SK-N-MC (cell line): Measurements from ENCODE around the gene TIPARP.
"Not testable (repeated sequence)": the region's sequence is repeated elsewhere in the genome, so short reads cannot be mapped to it uniquely, and the experiment has no call there.

Source experiments
- DNase-seq: peaks from one replicate; pipeline ENCODE4 v3.0.0-alpha.2; 2011; ENCODE audit warnings: low read depth, low spot score
- H3K27ac ChIP-seq: fragments of 200-600 bp; sonication (generic); 2 replicates; pipeline ENCODE4 v1.5.1; 2016; ENCODE audit warnings: mixed run types
- H3K36me3 ChIP-seq: fragments of 200-600 bp; sonication (generic); 2 replicates; pipeline ENCODE4 v1.6.1; 2017; ENCODE audit warnings: antibody characterized with exemption, low read length, mixed read lengths; ENCODE audit not compliant: insufficient read depth
- H3K4me3 ChIP-seq: fragments of 200-600 bp; sonication (generic); 2 replicates; pipeline ENCODE4 v1.5.1; 2016
- H3K9ac ChIP-seq: fragments of 200-600 bp; sonication (generic); 2 replicates; pipeline ENCODE4 v1.8.0; 2017; ENCODE audit warnings: mixed run types, mixed read lengths; ENCODE audit not compliant: insufficient read length
- H3K9me3 ChIP-seq: fragments of 200-600 bp; sonication (generic); 2 replicates; pipeline ENCODE4 v1.6.1; 2017; ENCODE audit warnings: low read depth, mild to moderate bottlenecking, antibody characterized with exemption, low read length, moderate library complexity, mixed read lengths
- EZH2 ChIP-seq: fragments of 200-600 bp; sonication (generic); IDR thresholded peaks from one replicate; pipeline ENCODE4 v1.6.1; 2017; ENCODE audit warnings: antibody characterized with exemption
- FOXP2 ChIP-seq: optimal IDR thresholded peaks from 2 replicates; pipeline ENCODE3; 2011; ENCODE audit warnings: mild to moderate bottlenecking, moderate library complexity; ENCODE audit not compliant: insufficient read depth; ENCODE audit errors: extremely low read length, control extremely low read depth
- POLR2AphosphoS5 ChIP-seq: IDR thresholded peaks from 2 replicates; pipeline ENCODE4 v1.6.1; 2012; ENCODE audit warnings: mild to moderate bottlenecking, low read depth, low read length, borderline replicate concordance

Gene TIPARP

GRCh38 chr3:156732261-156732660, 57.9 kb downstream of the TIPARP start:
- Histone ChIP-seq H3K9me3 (no peaks in the 10 kb centered on the region), H3K36me3 (no peaks in the 10 kb centered on the region), H3K27ac (no peak overlapping the region), H3K4me3 (no peak overlapping the region), H3K9ac (no peak overlapping the region)
- DNase-seq = no peak
- TF ChIP-seq POLR2AphosphoS5 = no peak
- no peak for TF ChIP-seq FOXP2
- no peak for TF ChIP-seq EZH2

DNA sequence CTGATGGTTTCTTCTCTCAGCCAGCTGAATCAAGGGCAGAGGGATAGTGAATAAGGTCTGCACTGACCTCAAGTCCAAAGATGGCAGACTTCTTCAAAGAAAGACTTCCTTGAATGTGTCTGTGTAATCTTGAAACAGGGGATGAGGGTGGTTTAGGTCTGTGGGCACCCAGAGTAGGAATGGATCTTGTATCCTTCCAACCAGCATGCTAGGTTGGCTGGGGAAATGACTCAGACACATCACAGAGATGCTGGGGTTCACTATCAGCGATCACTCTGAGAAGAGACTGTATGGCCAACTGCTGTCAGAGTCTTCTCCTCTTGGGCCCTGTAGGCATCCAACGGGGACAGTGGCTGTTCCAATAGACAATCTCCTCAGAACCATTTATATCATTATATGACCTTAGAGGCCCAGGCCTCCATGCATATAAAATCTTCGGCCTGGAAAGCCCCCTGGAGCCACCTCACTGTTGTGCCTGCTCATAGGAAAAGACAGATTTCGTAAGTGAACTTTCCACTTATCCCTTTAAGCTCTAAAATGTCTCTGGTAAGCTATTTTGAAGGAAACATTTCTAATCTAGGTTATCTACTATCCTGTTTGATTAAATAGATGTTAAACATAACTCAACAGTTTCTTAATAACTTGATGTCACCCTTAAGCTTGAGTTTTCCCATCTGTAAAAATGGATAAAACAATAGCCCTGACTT, 58.5 kb downstream of the TIPARP start:
- Histone ChIP-seq H3K9ac (no peak overlapping the region), H3K27ac (no peak overlapping the region), H3K36me3 (no peaks in the 10 kb centered on the region), H3K9me3 (no peaks in the 10 kb centered on the region), H3K4me3 (no peak overlapping the region)
- TF ChIP-seq EZH2 (no peak), FOXP2 (no peak), POLR2AphosphoS5 (no peak)
- DNase-seq = no peak

GRCh38 chr3:156734661-156735060, 60.3 kb downstream of the TIPARP start:
- not testable (repeated sequence) for H3K27ac ChIP-seq, H3K36me3 ChIP-seq, H3K9me3 ChIP-seq, DNase-seq, H3K4me3 ChIP-seq, H3K9ac ChIP-seq

GRCh38 chr3:156735471-156735870, 61.1 kb downstream of the TIPARP start:
- H3K4me3 ChIP-seq = no peak overlapping the region
- no peaks in the 10 kb centered on the region for H3K9me3 ChIP-seq
- H3K27ac ChIP-seq = no peak overlapping the region
- DNase-seq = no peak
- no peak overlapping the region for H3K9ac ChIP-seq
- no peak for TF ChIP-seq FOXP2
- H3K36me3 ChIP-seq = no peaks in the 10 kb centered on the region

GRCh38 chr3:156737049-156737448, 62.7 kb downstream of the TIPARP start:
- H3K27ac ChIP-seq, H3K4me3 ChIP-seq, H3K9ac ChIP-seq, H3K9me3 ChIP-seq, H3K36me3 ChIP-seq, DNase-seq: not testable (repeated sequence)

DNA sequence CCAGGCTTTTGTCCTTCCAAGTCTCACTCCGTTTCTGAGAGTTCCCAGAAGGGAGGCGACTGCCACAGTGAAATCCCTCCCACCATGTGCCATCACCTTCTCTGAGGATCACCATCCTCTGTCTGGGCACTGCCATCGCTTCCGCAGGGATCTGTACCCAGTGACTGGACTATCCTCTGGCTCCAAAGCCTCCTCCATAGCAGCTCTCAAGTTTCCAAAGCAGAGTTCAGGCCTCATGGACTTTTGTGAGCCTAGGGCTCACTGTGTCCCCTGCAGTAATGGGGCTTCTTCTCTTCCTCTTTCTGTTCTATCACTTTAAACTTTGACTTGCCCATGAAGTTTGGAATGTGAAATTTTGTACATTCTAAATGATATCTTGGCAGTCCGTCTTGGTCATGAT, 63.9 kb downstream of the TIPARP start:
- no peak overlapping the region for H3K4me3 ChIP-seq
- no peak for TF ChIP-seq FOXP2
- no peak for TF ChIP-seq EZH2
- TF ChIP-seq POLR2AphosphoS5 = no peak
- H3K36me3 ChIP-seq = no peaks in the 10 kb centered on the region
- H3K9me3 ChIP-seq = no peaks in the 10 kb centered on the region
- no peak overlapping the region for H3K27ac ChIP-seq
- no peak for DNase-seq
- H3K9ac ChIP-seq = no peak overlapping the region

DNA sequence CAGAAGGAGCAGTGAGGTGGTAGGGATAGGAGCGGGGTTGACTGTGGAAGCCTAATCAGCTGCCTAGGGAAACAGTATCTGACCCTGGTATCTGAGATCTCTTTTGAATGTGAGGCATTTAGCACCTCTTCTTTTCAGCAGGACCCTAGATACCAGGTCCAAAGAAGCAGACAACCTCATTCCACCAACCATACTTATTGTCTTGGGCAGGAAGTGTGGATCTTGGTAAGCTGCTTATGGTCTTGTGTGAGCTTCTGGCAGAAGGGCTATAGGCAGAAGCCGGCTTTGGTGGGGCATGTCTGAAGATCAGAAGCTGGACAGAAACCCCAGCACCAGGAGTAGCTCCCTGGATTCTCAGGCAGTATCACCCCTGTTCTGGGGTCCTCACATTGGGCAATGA, 65.6 kb downstream of the TIPARP start:
- Histone ChIP-seq H3K9me3 (no peaks in the 10 kb centered on the region), H3K4me3 (no peak overlapping the region), H3K27ac (no peak overlapping the region), H3K9ac (no peak overlapping the region), H3K36me3 (no peaks in the 10 kb centered on the region)
- DNase-seq = no peak
- TF ChIP-seq FOXP2 (no peak), EZH2 (no peak), POLR2AphosphoS5 (no peak)

DNA sequence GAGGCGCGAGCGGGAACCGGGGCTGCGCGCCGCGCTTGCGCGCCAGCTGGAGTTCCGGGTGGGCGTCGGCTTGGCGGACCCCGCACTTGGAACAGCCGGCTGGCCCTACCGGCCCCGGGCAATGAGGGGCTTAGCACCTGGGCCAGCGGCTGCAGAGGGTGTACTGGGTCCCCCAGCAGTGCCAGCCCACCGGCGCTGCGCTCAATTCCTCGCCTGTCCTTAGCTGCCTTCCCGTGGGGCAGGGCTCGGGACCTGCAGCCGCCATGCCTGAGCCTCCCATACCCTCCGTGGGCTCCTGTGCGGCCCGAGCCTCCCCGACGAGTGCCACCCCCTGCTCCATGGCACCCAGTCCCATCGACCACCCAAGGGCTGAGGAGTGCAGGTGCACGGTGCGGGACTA, 66.2 kb downstream of the TIPARP start:
- not testable (repeated sequence) for H3K27ac ChIP-seq, H3K9ac ChIP-seq, DNase-seq, H3K4me3 ChIP-seq, H3K9me3 ChIP-seq, H3K36me3 ChIP-seq

DNA sequence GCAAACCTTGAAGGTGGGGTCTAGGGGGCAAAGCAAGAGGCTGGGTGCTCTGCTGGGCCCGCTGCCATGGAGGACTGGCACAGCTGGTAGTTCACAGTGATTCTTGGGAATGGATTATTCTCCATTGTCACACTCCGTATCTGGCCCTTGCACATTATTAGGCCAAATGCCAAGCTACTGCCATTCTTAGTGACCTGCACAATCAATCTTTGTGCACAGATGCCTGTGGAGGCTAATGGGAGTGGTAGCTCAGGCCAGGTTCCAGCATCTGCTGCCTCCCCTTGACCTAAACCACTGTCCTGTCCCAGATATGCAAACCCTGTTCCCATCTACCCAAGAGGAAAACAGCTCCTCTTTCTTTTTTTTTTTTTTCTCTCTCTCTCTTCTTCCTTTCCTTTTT, 67.5 kb downstream of the TIPARP start:
- H3K9me3 ChIP-seq = no peaks in the 10 kb centered on the region
- TF ChIP-seq EZH2 = no peak
- no peak for TF ChIP-seq FOXP2
- TF ChIP-seq POLR2AphosphoS5 = no peak
- no peak overlapping the region for H3K9ac ChIP-seq
- H3K4me3 ChIP-seq = no peak overlapping the region
- H3K27ac ChIP-seq = no peak overlapping the region
- DNase-seq = no peak
- H3K36me3 ChIP-seq = no peaks in the 10 kb centered on the region
